ENCODE data around the gene IRAK2.

DNA sequence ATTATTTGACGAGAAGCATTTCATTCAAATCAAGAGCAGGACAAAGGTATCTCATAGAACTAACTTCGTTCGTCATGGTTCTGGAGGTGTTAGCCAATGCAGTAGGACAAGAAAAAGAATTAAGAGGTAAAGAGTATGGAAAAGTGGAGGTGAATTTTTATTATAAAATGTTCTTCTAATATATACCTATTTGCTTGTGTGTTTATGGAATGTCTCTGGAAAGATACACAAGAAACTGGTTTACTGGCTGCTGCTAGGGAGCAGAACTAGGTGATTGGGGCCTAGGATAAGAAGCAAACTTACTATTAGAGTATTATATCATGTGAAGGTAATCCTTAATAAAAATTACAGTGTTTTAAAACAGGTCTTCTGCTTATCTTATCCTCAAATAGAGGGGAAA is 52.6 kb downstream of the IRAK2 start:
- TF ChIP-seq, protein P1, sequence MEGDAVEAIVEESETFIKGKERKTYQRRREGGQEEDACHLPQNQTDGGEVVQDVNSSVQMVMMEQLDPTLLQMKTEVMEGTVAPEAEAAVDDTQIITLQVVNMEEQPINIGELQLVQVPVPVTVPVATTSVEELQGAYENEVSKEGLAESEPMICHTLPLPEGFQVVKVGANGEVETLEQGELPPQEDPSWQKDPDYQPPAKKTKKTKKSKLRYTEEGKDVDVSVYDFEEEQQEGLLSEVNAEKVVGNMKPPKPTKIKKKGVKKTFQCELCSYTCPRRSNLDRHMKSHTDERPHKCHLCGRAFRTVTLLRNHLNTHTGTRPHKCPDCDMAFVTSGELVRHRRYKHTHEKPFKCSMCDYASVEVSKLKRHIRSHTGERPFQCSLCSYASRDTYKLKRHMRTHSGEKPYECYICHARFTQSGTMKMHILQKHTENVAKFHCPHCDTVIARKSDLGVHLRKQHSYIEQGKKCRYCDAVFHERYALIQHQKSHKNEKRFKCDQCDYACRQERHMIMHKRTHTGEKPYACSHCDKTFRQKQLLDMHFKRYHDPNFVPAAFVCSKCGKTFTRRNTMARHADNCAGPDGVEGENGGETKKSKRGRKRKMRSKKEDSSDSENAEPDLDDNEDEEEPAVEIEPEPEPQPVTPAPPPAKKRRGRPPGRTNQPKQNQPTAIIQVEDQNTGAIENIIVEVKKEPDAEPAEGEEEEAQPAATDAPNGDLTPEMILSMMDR (conservative IDR thresholded peaks at IDR 0.05; ENCODE audit: low read depth, low read length), result no peak
- TF ChIP-seq EZH2 (IDR thresholded peaks at IDR 0.05; ENCODE audit: low read length, unreplicated experiment), result no peak
- TF ChIP-seq EZH2phosphoT487 (IDR thresholded peaks at IDR 0.05; ENCODE audit: borderline replicate concordance, low read length), result no peak
